Hepatocyte (in vitro differentiated cells): ENCODE results near the gene CEP126.

Experiments used
- EZH2 ChIP-seq: fragments of 200-600 bp; sonication (generic); IDR thresholded peaks from 2 replicates; pipeline ENCODE4 v1.6.1; 2016; ENCODE audit warnings: antibody characterized with exemption, mild to moderate bottlenecking, borderline replicate concordance
- TF ChIP-seq, protein P1 (sequence below): fragments of 200-600 bp; sonication (generic); IDR thresholded peaks from 2 replicates; pipeline ENCODE4 v1.5.1; 2016; ENCODE audit warnings: antibody characterized with exemption, mild to moderate bottlenecking; ENCODE audit not compliant: poor library complexity

DNA sequence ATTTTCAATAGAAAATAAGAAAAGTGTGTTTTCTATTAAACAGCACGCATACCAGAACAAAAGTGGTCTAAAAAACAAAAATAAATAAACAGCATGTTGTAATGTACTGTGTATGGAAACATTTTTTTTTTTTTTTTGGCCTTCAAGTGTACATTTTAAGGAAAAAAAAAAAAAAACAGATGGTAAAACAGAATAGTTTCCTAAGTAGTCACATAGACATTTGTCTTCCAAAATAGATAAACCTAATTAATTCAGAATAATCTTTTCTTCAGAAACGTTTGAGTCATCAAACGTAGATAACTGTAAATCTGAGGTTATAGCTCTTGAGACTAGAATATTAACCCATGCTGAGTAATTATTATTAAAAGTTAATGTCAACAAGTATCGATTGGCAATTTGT is 132.0 kb downstream of the CEP126 start:
- TF ChIP-seq, protein P1, sequence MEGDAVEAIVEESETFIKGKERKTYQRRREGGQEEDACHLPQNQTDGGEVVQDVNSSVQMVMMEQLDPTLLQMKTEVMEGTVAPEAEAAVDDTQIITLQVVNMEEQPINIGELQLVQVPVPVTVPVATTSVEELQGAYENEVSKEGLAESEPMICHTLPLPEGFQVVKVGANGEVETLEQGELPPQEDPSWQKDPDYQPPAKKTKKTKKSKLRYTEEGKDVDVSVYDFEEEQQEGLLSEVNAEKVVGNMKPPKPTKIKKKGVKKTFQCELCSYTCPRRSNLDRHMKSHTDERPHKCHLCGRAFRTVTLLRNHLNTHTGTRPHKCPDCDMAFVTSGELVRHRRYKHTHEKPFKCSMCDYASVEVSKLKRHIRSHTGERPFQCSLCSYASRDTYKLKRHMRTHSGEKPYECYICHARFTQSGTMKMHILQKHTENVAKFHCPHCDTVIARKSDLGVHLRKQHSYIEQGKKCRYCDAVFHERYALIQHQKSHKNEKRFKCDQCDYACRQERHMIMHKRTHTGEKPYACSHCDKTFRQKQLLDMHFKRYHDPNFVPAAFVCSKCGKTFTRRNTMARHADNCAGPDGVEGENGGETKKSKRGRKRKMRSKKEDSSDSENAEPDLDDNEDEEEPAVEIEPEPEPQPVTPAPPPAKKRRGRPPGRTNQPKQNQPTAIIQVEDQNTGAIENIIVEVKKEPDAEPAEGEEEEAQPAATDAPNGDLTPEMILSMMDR: no peak
- TF ChIP-seq EZH2: no peak
